Stimulated activated CD8-positive, alpha-beta memory T cell treated with anti-CD3 and anti-CD28 coated beads, Interleukin-4, amount 100 ng/mL, for 4 hours (primary cell): ENCODE results near the gene RBL2.
"Not testable (repeated sequence)": the region's sequence is repeated elsewhere in the genome, so short reads cannot be mapped to it uniquely, and the experiment has no call there.

Experiments used
- DNase-seq, 2 donors: peaks; one replicate each; pipeline ENCODE4 v3.0.0-alpha.2; 2020; ENCODE audit warnings: low read depth in 2 of 2, low spot score in 1 of 2

The RBL2 gene

GRCh38 chr16:53530741-53531140 is 96.5 kb downstream of the RBL2 start:
- DNase-seq: no peak

DNA sequence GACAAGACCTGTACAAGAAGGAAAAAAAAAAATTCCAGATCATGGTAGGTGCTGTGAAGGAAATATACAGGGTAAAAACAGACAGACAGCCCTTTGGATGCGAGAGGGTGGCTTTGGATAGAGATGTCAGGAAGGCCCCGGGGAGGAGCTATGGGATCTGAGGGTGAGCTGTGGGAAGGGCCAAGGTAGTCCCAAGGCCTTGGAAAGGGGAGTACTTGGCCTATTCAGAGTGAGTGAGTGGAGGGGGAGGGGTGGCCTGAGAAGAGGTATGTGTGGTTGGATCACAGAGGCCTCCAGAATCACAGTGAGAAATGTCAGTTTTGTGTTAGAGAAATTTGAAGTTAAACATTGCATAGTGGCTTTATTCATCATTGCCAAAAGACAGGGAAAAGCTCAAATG is 99.9 kb downstream of the RBL2 start:
- no peak for DNase-seq

DNA sequence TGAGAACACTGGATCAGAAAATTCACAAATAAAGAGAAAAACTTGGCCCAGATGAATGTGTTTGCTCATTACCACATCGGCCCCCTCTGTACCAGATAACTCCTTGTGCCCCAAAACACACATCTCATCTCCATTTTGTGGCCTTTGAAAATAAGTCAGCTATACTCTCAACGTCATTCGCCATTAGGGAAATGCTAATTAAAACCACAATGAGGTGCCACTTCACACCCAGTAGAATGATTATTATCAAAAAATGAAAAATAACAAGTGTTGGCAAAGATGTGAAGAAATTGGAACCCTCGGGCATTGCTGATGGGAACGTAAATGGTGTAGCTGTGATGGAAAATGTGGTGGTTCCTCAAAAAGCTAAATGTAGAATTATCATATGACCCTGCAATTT is 103.4 kb downstream of the RBL2 start:
- no peak for DNase-seq

- DNase-seq: not testable (repeated sequence)
Observed at GRCh38 chr16:53539346-53539745, 105.1 kb downstream of the RBL2 start.

DNA sequence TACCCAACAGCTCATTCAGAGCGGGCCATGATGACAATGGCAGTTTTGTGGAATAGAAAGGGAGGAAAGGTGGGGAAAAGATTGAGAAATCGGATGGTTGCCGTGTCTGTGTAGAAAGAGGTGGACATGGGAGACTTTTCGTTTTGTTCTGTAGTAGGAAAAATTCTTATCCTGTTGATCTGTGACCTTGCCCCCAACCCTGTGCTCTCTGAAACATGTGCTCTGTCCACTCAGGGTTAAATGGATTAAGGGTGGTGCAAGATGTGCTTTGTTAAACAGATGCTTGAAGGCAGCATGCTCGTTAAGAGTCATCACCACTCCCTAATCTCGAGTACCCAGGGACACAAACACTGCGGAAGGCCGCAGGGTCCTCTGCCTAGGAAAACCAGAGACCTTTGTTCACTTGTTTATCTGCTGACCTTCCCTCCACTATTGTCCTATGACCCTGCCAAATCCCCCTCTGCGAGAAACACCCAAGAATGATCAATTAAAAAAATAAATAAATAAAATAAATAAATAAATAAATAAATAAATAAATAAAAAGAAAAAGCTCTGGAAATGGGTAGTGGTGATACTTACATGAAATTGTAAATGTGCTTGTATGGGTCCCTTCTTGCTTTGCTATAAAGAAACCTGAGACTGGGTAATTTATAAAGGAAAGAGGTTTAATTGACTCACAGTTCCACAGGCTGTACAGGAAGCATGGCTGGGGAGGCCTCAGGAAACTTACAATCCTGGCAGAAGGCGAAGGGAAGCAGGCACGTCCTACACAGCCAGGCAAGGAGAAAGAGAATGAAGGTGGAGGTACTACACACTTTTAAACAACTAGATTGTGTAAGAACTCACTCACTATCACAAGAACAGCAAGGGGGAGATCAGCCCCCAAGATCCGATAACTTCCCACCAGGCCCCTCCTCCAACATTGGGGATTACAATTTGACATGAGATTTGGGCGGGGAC is 105.8 kb downstream of the RBL2 start:
- DNase-seq: not testable (repeated sequence)
